Measurements from ENCODE around the gene ATXN1. TPM values are rescaled to one million over a fixed set of nuclear protein-coding genes. Genes with fewer than 3 reads are reported as not detected.

The ATXN1 gene
- polyA plus RNA-seq, 1 donor from 2014 or later: 28.2 TPM

DNA sequence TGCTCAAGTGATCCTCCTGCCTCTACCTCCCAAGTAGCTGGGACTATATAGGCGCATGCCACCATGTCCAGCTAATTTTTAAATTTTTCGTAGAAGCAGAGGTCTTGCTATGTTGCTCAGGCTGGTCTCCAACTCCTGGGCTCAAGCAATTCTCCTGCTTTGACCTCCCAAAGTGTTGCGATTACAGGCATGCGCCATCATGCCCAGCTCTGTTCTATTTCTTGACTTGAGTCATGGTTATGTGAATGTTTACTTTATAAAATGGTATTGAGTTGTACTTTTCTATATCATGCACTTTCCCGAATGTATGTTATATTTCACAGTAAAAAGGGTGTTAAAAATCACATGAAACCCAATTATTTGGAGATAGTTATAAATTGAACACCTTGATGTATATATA is 17.3 kb upstream of the ATXN1 start:
- Histone ChIP-seq H3K4me2 (ENCODE audit: low read length) (no peak overlapping the region), H3K9me2 (ENCODE audit: insufficient read depth, low read length) (no peaks in the 10 kb centered on the region), H4K20me1 (ENCODE audit: insufficient read depth) (no peaks in the 10 kb centered on the region), H3K27me3 (ENCODE audit: insufficient read depth, low read depth, low read length) (no peaks in the 10 kb centered on the region), H3K27ac (ENCODE audit: low read length) (no peak overlapping the region), H3K9me3 (ENCODE audit: low read length) (no peaks in the 10 kb centered on the region), H3K9ac (ENCODE audit: low read length) (no peak overlapping the region), H3K79me2 (replicated peaks; ENCODE audit: insufficient read depth, low read length) (no peaks in the 10 kb centered on the region), H3F3A (ENCODE audit: insufficient read depth, low read length, poor library complexity, severe bottlenecking) (no peaks in the 10 kb centered on the region), H3K36me3 (ENCODE audit: insufficient read depth, low read length) (no peaks in the 10 kb centered on the region), H3K4me3 (ENCODE audit: low read length) (no peak overlapping the region), H2AFZ (ENCODE audit: low read depth, low read length) (no peak overlapping the region)
- TF ChIP-seq POLR2AphosphoS5 (IDR thresholded peaks at IDR 0.05): no peak

DNA sequence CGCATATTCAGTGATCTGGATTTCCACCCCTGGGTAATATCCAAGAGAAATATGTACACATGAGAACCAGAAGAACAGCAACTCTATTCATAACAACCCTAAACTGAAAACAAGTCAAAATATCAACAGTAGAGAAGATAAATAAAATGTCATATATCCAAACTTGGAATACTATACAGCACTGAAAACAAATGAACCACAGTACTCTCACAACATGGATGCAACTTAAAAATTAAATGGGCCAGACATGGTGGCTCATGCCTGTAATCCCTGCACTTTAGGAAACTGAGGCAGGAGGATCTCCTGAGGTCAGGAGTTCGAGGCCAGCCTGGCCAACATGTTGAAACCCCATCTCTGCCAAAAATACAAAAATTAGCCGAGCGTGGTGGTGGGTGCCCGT is 16.5 kb upstream of the ATXN1 start:
- TF ChIP-seq RAD21 (conservative IDR thresholded peaks at IDR 0.05) (no peak), POLR2AphosphoS5 (IDR thresholded peaks at IDR 0.05) (no peak), EZH2 (IDR thresholded peaks at IDR 0.05; ENCODE audit: borderline replicate concordance, insufficient read depth, low read length, poor library complexity, severe bottlenecking) (no peak), TAF1 (IDR thresholded peaks at IDR 0.05; ENCODE audit: low read depth) (no peak), MXI1 (conservative IDR thresholded peaks at IDR 0.05; ENCODE audit: poor library complexity, severe bottlenecking) (no peak), CTCF (IDR thresholded peaks at IDR 0.05; ENCODE audit: poor library complexity, severe bottlenecking) (no peak), EP300 (conservative IDR thresholded peaks at IDR 0.05; ENCODE audit: poor library complexity, severe bottlenecking) (no peak), SMC3 (conservative IDR thresholded peaks at IDR 0.05; ENCODE audit: poor library complexity) (no peak)
- TF ChIP-seq, protein P1, sequence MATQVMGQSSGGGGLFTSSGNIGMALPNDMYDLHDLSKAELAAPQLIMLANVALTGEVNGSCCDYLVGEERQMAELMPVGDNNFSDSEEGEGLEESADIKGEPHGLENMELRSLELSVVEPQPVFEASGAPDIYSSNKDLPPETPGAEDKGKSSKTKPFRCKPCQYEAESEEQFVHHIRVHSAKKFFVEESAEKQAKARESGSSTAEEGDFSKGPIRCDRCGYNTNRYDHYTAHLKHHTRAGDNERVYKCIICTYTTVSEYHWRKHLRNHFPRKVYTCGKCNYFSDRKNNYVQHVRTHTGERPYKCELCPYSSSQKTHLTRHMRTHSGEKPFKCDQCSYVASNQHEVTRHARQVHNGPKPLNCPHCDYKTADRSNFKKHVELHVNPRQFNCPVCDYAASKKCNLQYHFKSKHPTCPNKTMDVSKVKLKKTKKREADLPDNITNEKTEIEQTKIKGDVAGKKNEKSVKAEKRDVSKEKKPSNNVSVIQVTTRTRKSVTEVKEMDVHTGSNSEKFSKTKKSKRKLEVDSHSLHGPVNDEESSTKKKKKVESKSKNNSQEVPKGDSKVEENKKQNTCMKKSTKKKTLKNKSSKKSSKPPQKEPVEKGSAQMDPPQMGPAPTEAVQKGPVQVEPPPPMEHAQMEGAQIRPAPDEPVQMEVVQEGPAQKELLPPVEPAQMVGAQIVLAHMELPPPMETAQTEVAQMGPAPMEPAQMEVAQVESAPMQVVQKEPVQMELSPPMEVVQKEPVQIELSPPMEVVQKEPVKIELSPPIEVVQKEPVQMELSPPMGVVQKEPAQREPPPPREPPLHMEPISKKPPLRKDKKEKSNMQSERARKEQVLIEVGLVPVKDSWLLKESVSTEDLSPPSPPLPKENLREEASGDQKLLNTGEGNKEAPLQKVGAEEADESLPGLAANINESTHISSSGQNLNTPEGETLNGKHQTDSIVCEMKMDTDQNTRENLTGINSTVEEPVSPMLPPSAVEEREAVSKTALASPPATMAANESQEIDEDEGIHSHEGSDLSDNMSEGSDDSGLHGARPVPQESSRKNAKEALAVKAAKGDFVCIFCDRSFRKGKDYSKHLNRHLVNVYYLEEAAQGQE (IDR thresholded peaks at IDR 0.05; ENCODE audit: borderline replicate concordance): no peak
- Histone ChIP-seq H3F3A (ENCODE audit: insufficient read depth, low read length, poor library complexity, severe bottlenecking) (no peaks in the 10 kb centered on the region), H3K9me2 (ENCODE audit: insufficient read depth, low read length) (no peaks in the 10 kb centered on the region), H3K27me3 (ENCODE audit: insufficient read depth, low read depth, low read length) (no peaks in the 10 kb centered on the region), H3K27ac (ENCODE audit: low read length) (no peak overlapping the region), H3K4me3 (ENCODE audit: low read length) (no peak overlapping the region), H3K9ac (ENCODE audit: low read length) (no peak overlapping the region), H3K9me3 (ENCODE audit: low read length) (no peaks in the 10 kb centered on the region), H2AFZ (ENCODE audit: low read depth, low read length) (no peak overlapping the region), H4K20me1 (ENCODE audit: insufficient read depth) (no peaks in the 10 kb centered on the region), H3K4me2 (ENCODE audit: low read length) (no peak overlapping the region), H3K36me3 (ENCODE audit: insufficient read depth, low read length) (no peaks in the 10 kb centered on the region), H3K79me2 (replicated peaks; ENCODE audit: insufficient read depth, low read length) (no peaks in the 10 kb centered on the region)

Data from neural cell (in vitro differentiated cells).